Subcutaneous abdominal adipose tissue (tissue), 5 donors: ENCODE measurements around the gene MMS19.
"Not testable (repeated sequence)": the region's sequence is repeated elsewhere in the genome, so short reads cannot be mapped to it uniquely, and the experiment has no call there.

Experiments
- H3K27ac ChIP-seq: one replicate; pipeline ENCODE4 v1.7.0; 2013; ENCODE audit warnings: low read depth, mild to moderate bottlenecking, inconsistent platforms, low read length, moderate library complexity
- H3K27me3 ChIP-seq, 5 donors: one replicate each; pipeline ENCODE4 v1.7.0; 2013; ENCODE audit warnings: low read length in 5 of 5, inconsistent platforms in 1 of 5; ENCODE audit not compliant: control insufficient read depth in 5 of 5, insufficient read depth in 4 of 5
- H3K36me3 ChIP-seq, 5 donors: one replicate each; pipeline ENCODE4 v1.7.0; 2013; ENCODE audit warnings: low read length in 5 of 5; ENCODE audit not compliant: control insufficient read depth in 5 of 5, insufficient read depth in 5 of 5
- H3K4me1 ChIP-seq, 5 donors: one replicate each; pipeline ENCODE4 v1.7.0; 2013; ENCODE audit warnings: low read length in 5 of 5, mild to moderate bottlenecking in 3 of 5, moderate library complexity in 1 of 5; ENCODE audit not compliant: control insufficient read depth in 5 of 5, insufficient read depth in 5 of 5
- H3K4me3 ChIP-seq, 5 donors: one replicate each; pipeline ENCODE4 v1.7.0; 2013; ENCODE audit warnings: low read length in 5 of 5, low read depth in 1 of 5
- H3K9ac ChIP-seq, 5 donors: one replicate each; pipeline ENCODE4 v1.7.0; 2013; ENCODE audit warnings: low read length in 5 of 5, mild to moderate bottlenecking in 4 of 5, moderate library complexity in 3 of 5
- H3K9me3 ChIP-seq, 5 donors: one replicate each; pipeline ENCODE4 v1.7.0; 2013; ENCODE audit warnings: low read length in 5 of 5; ENCODE audit not compliant: control insufficient read depth in 5 of 5
- donor health status: healthy.
- donor health status: healthy.
- donor health status: healthy.
- donor health status: healthy.
- donor health status: healthy.

The MMS19 gene

GRCh38 chr10:97528876-97529275, 30.7 kb upstream of the MMS19 start:
- H3K4me1 ChIP-seq, result peaks cover 0 to 22% (median 13%) of the 10 kb centered on the region in 5 donors
- not testable (repeated sequence) for H3K27ac ChIP-seq, H3K9me3 ChIP-seq, H3K4me3 ChIP-seq, H3K36me3 ChIP-seq, H3K27me3 ChIP-seq, H3K9ac ChIP-seq

GRCh38 chr10:97525683-97526110, 27.5 kb upstream of the MMS19 start:
- Histone ChIP-seq H3K9me3 (no peaks in the 10 kb centered on the region), H3K27me3 (no peaks in the 10 kb centered on the region), H3K36me3 (no peaks in the 10 kb centered on the region), H3K9ac (no peak overlapping the region), H3K4me3 (no peak overlapping the region), H3K4me1 (peaks cover 0 to 22% (median 13%) of the 10 kb centered on the region in 5 donors), H3K27ac (no peak overlapping the region)

GRCh38 chr10:97525086-97525485, 26.9 kb upstream of the MMS19 start:
- no peaks in the 10 kb centered on the region for H3K27me3 ChIP-seq
- no peak overlapping the region for H3K9ac ChIP-seq
- H3K36me3 ChIP-seq, result no peaks in the 10 kb centered on the region
- no peak overlapping the region for H3K4me3 ChIP-seq
- peaks cover 0 to 21% (median 13%) of the 10 kb centered on the region in 5 donors for H3K4me1 ChIP-seq
- H3K9me3 ChIP-seq, result no peaks in the 10 kb centered on the region
- no peak overlapping the region for H3K27ac ChIP-seq

- no peak overlapping the region for H3K27ac ChIP-seq
- H3K9me3 ChIP-seq, result no peaks in the 10 kb centered on the region
- no peak overlapping the region for H3K9ac ChIP-seq
- no peaks in the 10 kb centered on the region for H3K36me3 ChIP-seq
- H3K4me3 ChIP-seq, result no peak overlapping the region
- H3K4me1 ChIP-seq, result peaks cover 0 to 31% (median 22%) of the 10 kb centered on the region in 5 donors
- H3K27me3 ChIP-seq, result no peaks in the 10 kb centered on the region
Observed at GRCh38 chr10:97522937-97523336, 24.7 kb upstream of the MMS19 start.

- H3K9ac ChIP-seq, result no peak overlapping the region
- H3K4me1 ChIP-seq, result peaks cover 0 to 39% (median 24%) of the 10 kb centered on the region in 5 donors
- H3K27ac ChIP-seq, result no peak overlapping the region
- H3K4me3 ChIP-seq, result no peak overlapping the region
- no peaks in the 10 kb centered on the region for H3K27me3 ChIP-seq
- H3K9me3 ChIP-seq, result no peaks in the 10 kb centered on the region
- H3K36me3 ChIP-seq, result no peaks in the 10 kb centered on the region
Observed at GRCh38 chr10:97522071-97522470, 23.8 kb upstream of the MMS19 start.

- no peak overlapping the region for H3K9ac ChIP-seq
- H3K4me1 ChIP-seq, result peaks cover 0 to 36% (median 21%) of the 10 kb centered on the region in 5 donors
- no peak overlapping the region for H3K4me3 ChIP-seq
- no peaks in the 10 kb centered on the region for H3K27me3 ChIP-seq
- no peak overlapping the region for H3K27ac ChIP-seq
- no peaks in the 10 kb centered on the region for H3K36me3 ChIP-seq
- no peaks in the 10 kb centered on the region for H3K9me3 ChIP-seq
Observed at GRCh38 chr10:97520978-97521761, 22.9 kb upstream of the MMS19 start.

- Histone ChIP-seq H3K4me3 (no peak overlapping the region), H3K9ac (no peak overlapping the region), H3K4me1 (peaks cover 0 to 39% (median 23%) of the 10 kb centered on the region in 5 donors), H3K27me3 (no peaks in the 10 kb centered on the region), H3K27ac (no peak overlapping the region), H3K36me3 (no peaks in the 10 kb centered on the region), H3K9me3 (no peaks in the 10 kb centered on the region)
Observed at GRCh38 chr10:97520520-97520919, 22.3 kb upstream of the MMS19 start.

GRCh38 chr10:97519342-97519741, 21.1 kb upstream of the MMS19 start:
- H3K27me3 ChIP-seq, result no peaks in the 10 kb centered on the region
- no peaks in the 10 kb centered on the region for H3K36me3 ChIP-seq
- H3K4me1 ChIP-seq, result peaks cover 0 to 40% (median 30%) of the 10 kb centered on the region in 5 donors
- no peak overlapping the region for H3K9ac ChIP-seq
- H3K4me3 ChIP-seq, result no peak overlapping the region
- H3K9me3 ChIP-seq, result no peaks in the 10 kb centered on the region
- no peak overlapping the region for H3K27ac ChIP-seq

- Histone ChIP-seq H3K27me3 (no peaks in the 10 kb centered on the region), H3K36me3 (no peaks in the 10 kb centered on the region), H3K27ac (peak overlapping the region; percentile 11), H3K9ac (no peak overlapping the region), H3K9me3 (no peaks in the 10 kb centered on the region), H3K4me3 (no peak overlapping the region), H3K4me1 (peaks cover 0 to 42% (median 30%) of the 10 kb centered on the region in 5 donors)
Observed at GRCh38 chr10:97518301-97519043, 20.2 kb upstream of the MMS19 start.

- H3K36me3 ChIP-seq, result no peaks in the 10 kb centered on the region
- peak overlapping the region; percentile 11 for H3K27ac ChIP-seq
- H3K4me3 ChIP-seq, result no peak overlapping the region
- no peak overlapping the region for H3K9ac ChIP-seq
- peaks cover 0 to 48% (median 32%) of the 10 kb centered on the region in 5 donors for H3K4me1 ChIP-seq
- H3K27me3 ChIP-seq, result no peaks in the 10 kb centered on the region
- no peaks in the 10 kb centered on the region for H3K9me3 ChIP-seq
Observed at GRCh38 chr10:97517778-97518300, 19.6 kb upstream of the MMS19 start.
